Body of pancreas (tissue), 4 donors: ENCODE data around the gene MSH2. TPM values are rescaled to one million over a fixed set of nuclear protein-coding genes. Genes with fewer than 3 reads are reported as not detected.

Experiments
- ATAC-seq: fragments of 150-250 bp; one replicate; pipeline ENCODE4 v1.9.1; 2016
- DNase-seq, 4 donors: peaks; one replicate each; pipeline ENCODE4 v3.0.0-alpha.2; 2019
- H3K27ac ChIP-seq, 4 donors: fragments of 200-600 bp; sonication (generic); 1 replicate in 3 of 4; 2 replicates in 1 of 4; pipeline versions ENCODE4 v1.5.1 to v1.6.1; 2016 to 2019; ENCODE audit warnings: mild to moderate bottlenecking in 1 of 4, mixed read lengths in 1 of 4, moderate library complexity in 1 of 4
- H3K27me3 ChIP-seq, 2 donors: fragments of 200-600 bp; sonication (generic); one replicate each; pipeline ENCODE4 v1.6.0; 2016; ENCODE audit warnings: mild to moderate bottlenecking in 1 of 2
- H3K36me3 ChIP-seq, 2 donors: fragments of 200-600 bp; sonication (generic); replicated peaks in 1 of 2; 2 replicates each; pipeline ENCODE4 v1.5.1; 2016; ENCODE audit warnings: low read depth in 2 of 2; ENCODE audit not compliant: insufficient read depth in 1 of 2
- H3K4me1 ChIP-seq: fragments of 200-600 bp; sonication (generic); one replicate; pipeline ENCODE4 v1.6.0; 2016
- H3K4me3 ChIP-seq, 2 donors: fragments of 200-600 bp; sonication (generic); 1 replicate in 1 of 2; 2 replicates in 1 of 2; pipeline ENCODE4 v1.5.1; 2016 to 2019
- H3K9me3 ChIP-seq, 3 donors: fragments of 200-600 bp; sonication (generic); 1 replicate in 2 of 3; 2 replicates in 1 of 3; pipeline ENCODE4 v1.5.1; 2016
- CTCF ChIP-seq, 7 experiments: fragments of 450-650 bp in 4 of 7; fragments of 200-600 bp in 3 of 7; sonication (generic) in 3 of 7; IDR thresholded peaks; one replicate each; pipeline ENCODE4 v1.5.1; 2016 to 2019; ENCODE audit warnings: antibody characterized with exemption in 7 of 7
- POLR2A ChIP-seq, 3 donors: fragments of 450-650 bp; IDR thresholded peaks; one replicate each; pipeline ENCODE4 v1.6.1; 2016; ENCODE audit warnings: antibody characterized with exemption in 3 of 3, mild to moderate bottlenecking in 2 of 3
- WGBS, 2 donors: methylation state at CpG; one replicate each; pipeline ENCODE4 v1.1.5; 2017; 5-methylcytosine and 5-hydroxymethylcytosine counted together
- intact Hi-C: fragments of 100-400 bp; cut with DNase I; formaldehyde crosslinking; loops from one replicate; pipeline ENCODE4 v1.15.1; 2023
- total RNA-seq, 2 donors: library from RNA; depleted of rRNA; stranded (reverse); fragments of >200 nt; gene quantifications; one replicate each; pipeline ENCODE4 v1.1.0, GENCODE V29; 2016

The MSH2 gene
- total RNA-seq, 2 donors from 2014 or later = 9.9 TPM

DNA sequence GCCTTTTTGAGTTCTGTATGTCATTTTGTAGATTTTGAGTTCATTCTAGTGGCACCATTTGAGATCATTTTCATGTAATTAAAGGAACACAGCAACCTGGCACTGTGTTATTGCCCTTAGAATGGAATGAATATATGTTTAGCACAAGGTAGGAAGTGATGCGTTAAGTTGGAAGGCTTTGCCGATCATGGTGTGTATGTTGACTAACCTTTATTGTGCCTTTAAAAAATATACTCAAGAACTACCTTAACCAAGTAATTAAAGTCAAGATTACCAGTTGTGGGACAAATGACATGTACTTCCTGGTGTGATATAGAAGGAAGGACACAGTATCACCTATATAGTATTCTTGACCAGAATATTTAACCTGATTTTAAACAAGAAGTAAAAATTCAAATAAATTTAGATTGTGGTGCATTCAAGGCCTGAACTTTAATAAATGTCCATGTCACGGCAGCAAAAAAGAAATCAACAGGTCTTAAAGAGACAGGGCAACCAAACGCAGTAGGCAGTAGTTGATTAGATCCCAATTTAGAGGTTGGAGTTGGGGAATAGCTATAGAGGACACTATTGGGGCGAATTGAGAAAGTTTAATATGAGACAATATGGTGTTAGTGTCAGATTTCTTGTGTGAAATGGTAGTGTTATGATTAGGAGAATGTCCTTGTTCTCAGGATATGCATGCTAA is 68.6 kb downstream of the MSH2 start:
- no peaks in the 10 kb centered on the region for H3K4me1 ChIP-seq
- 84 to 93% methylated on average over 5 of the region's 5 CpGs for WGBS, 2 donors
- intact Hi-C loops = no loop called here
- H3K36me3 ChIP-seq = no peaks in the 10 kb centered on the region
- H3K4me3 ChIP-seq = no peak overlapping the region
- TF ChIP-seq CTCF (IDR thresholded peaks at IDR 0.05) (no peak), POLR2A (IDR thresholded peaks at IDR 0.05) (no peak)
- ATAC-seq (no peak), DNase-seq (no peak)
- H3K27ac ChIP-seq = no peak overlapping the region
- no peaks in the 10 kb centered on the region for H3K9me3 ChIP-seq
- no peaks in the 10 kb centered on the region for H3K27me3 ChIP-seq

GRCh38 chr2:47479863-47480262 is 76.9 kb downstream of the MSH2 start:
- H3K4me3 ChIP-seq = no peak overlapping the region
- H3K4me1 ChIP-seq = no peaks in the 10 kb centered on the region
- 93 to 94% methylated on average over 1 of the region's 1 CpG for WGBS, 2 donors
- H3K9me3 ChIP-seq = no peaks in the 10 kb centered on the region
- H3K27ac ChIP-seq = no peak overlapping the region
- intact Hi-C loops = no loop called here
- no peaks in the 10 kb centered on the region for H3K27me3 ChIP-seq
- DNase-seq (no peak), ATAC-seq (no peak)
- no peak for TF ChIP-seq CTCF (IDR thresholded peaks at IDR 0.05)
- no peak for TF ChIP-seq POLR2A (IDR thresholded peaks at IDR 0.05)
- peaks cover 0 to 5% of the 10 kb centered on the region in 2 donors for H3K36me3 ChIP-seq

- no peak for TF ChIP-seq POLR2A (IDR thresholded peaks at IDR 0.05)
- no peak for TF ChIP-seq CTCF (IDR thresholded peaks at IDR 0.05)
- DNase-seq = no peak
- 92 to 94% methylated on average over 8 of the region's 8 CpGs for WGBS, 2 donors
- Histone ChIP-seq H3K27me3 (no peaks in the 10 kb centered on the region), H3K27ac (no peak overlapping the region), H3K36me3 (peaks cover 0 to 5% of the 10 kb centered on the region in 2 donors), H3K4me3 (no peak overlapping the region), H3K4me1 (no peaks in the 10 kb centered on the region), H3K9me3 (no peaks in the 10 kb centered on the region)
- intact Hi-C loops = no loop called here
- ATAC-seq = no peak
Measured at GRCh38 chr2:47483191-47483590, 80.2 kb downstream of the MSH2 start.

DNA sequence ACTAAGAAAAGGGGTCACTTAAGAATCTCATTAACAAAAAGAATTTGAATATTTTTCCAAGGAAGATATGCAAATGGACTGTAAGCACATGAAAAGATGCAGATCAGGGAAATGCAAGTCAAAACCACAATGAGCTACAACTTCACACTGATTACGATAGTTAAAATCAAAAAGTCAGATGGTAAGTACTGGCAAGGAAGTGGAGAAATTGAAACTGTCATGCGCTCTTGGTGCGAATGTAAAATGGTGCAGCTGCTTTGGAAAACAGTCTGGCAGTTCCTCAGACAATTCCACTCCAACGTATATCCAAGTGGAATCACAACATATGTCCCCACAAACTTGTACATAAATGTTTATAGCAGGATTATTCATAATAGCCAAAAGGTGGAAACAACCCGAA is 81.4 kb downstream of the MSH2 start:
- TF ChIP-seq CTCF (IDR thresholded peaks at IDR 0.05) (no peak), POLR2A (IDR thresholded peaks at IDR 0.05) (no peak)
- H3K4me3 ChIP-seq = no peak overlapping the region
- no peaks in the 10 kb centered on the region for H3K27me3 ChIP-seq
- H3K4me1 ChIP-seq = no peaks in the 10 kb centered on the region
- ATAC-seq (no peak), DNase-seq (no peak)
- H3K27ac ChIP-seq = no peak overlapping the region
- H3K9me3 ChIP-seq = no peaks in the 10 kb centered on the region
- WGBS, 2 donors = 88 to 95% methylated on average over 5 of the region's 5 CpGs
- H3K36me3 ChIP-seq = peaks cover 0 to 5% of the 10 kb centered on the region in 2 donors
- intact Hi-C loops = no loop called here

DNA sequence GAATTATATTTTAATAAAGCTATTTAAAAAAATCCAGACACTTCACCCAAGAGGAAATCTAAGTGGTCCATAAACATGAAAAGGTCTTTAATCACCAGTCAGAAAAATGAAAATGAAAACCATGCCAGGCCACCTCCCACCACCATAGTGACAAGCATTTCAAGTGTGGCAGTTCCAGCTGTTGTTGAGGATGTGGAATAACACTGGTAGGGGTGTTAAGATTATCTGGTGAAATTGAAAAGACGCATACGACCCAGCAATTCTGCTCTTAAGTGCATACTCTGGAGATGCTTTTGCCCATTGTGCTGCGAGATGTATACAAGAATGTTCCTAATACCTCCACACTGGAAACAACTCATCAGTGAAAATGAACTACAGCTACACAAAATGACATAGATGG is 82.2 kb downstream of the MSH2 start:
- no peaks in the 10 kb centered on the region for H3K4me1 ChIP-seq
- TF ChIP-seq POLR2A (IDR thresholded peaks at IDR 0.05) = no peak
- no peak for TF ChIP-seq CTCF (IDR thresholded peaks at IDR 0.05)
- H3K36me3 ChIP-seq = peaks cover 0 to 5% of the 10 kb centered on the region in 2 donors
- no peak overlapping the region for H3K27ac ChIP-seq
- DNase-seq = no peak
- 90 to 97% methylated on average over 3 of the region's 3 CpGs for WGBS, 2 donors
- H3K9me3 ChIP-seq = no peaks in the 10 kb centered on the region
- intact Hi-C loops = no loop called here
- H3K4me3 ChIP-seq = no peak overlapping the region
- no peak for ATAC-seq
- no peaks in the 10 kb centered on the region for H3K27me3 ChIP-seq
